ENCODE results near the gene DPEP2NB.
"Not testable (repeated sequence)": the region's sequence is repeated elsewhere in the genome, so short reads cannot be mapped to it uniquely, and the experiment has no call there.

Gene DPEP2NB

DNA sequence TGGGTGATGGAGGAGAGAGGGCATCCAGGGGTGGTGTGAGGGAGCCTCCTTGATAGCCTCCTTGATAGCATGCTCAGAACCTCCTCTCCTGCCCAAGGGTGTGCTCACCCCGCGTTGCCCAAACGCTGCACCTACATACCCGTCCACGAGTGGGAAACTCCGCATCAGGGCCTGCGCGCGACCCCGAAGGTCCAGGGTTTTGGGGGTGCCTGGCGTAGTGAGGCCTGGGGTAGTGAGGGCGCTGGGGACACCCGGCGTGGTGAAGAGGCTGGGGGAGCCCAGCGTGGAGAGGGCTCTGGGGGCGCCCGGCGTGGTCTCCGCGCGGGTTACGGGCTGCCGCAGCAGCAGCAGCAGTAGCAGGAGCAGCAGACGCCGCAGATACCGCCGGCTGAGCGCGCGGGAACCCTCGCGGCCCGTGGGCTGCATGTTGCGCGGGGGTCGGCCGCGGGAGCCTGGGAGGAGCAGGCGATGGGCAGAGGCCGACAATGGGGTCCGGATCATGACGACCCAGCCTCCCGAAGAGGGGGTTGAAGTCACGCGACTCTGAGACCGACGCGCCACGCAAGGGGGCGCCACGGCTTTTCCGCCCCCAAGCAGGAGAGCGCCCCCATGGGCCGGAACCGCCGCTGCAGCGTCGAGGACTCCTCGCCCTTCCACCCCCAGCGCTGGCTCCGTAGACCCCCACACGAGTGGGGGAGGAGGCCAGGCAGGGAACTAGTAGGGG lies 35.6 kb downstream of the DPEP2NB start, which contains the start of gene DPEP3:
Gene DPEP3 (minus strand): TSS at position 545 of the 724 bp plus-strand sequence. CDS start 119 bp downstream, at position 426.
- no peak for DNase-seq

DNA sequence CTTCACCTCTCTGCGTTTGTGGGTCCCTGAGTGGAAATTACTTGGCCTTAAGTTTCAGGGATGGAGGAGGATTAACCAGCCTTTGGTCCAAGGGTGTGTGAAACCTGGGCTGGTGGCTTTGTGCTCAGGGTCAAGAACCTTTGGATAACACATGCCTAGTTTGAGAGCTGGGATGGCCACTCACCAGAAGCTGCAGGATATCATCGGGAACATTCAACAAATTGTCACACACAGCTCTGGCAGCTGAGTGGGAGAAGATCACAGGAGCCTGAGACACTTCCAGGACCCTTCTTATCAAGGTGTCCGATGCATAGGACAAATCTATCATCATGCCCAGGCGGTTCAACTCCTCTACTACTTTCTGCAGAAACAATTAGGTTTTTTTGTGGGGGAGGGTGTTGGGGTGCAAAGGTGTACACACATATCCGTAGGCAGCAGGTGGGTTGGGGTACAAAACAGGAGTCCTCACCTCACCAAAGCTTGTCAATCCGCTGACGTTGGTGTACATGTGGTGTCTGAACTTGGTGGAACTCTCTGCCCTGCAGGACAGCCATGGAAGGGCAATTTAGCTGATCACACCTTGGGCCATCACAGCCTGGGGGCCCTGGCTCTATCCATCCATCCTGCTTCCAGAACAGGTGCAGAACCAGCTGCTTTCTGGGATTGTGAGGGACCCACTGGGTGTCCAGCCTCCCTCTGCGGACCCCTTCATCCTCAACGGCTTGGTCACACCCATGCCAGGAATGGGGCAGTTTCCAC lies 38.1 kb downstream of the DPEP2NB start:
- DNase-seq, result no peak

DNA sequence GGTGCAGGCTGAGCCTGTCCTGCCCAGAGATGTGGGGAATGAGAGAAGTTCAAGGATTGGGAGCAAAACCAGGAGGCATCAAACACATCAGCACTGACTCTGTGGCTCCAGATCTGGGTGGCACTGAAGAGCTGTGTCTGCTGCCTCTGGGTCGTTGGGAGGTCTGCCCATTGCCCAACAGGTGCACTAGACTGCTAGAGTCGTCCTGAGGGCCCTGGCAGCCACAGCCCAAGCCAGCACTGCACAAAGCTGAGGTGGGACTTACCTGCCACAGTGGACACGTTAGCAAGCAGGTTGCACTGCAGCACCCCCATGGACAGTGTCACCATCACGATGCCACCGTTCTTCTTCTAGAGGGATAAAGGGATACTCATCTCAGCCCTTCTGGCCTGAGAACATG lies 38.7 kb downstream of the DPEP2NB start:
- no peak for DNase-seq

DNA sequence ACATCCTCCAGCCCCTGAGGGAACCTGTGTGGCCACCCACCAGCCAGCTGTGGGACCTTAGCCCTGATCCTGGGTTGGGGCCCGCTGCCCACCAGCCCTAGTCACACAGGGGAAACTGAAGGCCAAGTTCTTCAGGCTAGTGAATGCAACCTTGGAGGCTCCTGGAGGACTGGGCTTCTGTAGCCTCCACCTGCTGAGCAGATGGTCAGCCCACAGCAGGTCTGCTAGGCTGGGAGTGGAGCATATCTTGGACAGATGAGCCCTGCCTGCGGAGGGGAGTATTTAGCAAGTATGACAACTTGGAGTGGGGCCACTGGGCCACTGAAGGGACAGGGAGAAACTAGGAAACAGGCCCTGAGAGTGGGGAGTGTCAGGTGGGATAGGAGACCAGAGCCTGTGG lies 39.5 kb downstream of the DPEP2NB start:
- no peak for DNase-seq

DNA sequence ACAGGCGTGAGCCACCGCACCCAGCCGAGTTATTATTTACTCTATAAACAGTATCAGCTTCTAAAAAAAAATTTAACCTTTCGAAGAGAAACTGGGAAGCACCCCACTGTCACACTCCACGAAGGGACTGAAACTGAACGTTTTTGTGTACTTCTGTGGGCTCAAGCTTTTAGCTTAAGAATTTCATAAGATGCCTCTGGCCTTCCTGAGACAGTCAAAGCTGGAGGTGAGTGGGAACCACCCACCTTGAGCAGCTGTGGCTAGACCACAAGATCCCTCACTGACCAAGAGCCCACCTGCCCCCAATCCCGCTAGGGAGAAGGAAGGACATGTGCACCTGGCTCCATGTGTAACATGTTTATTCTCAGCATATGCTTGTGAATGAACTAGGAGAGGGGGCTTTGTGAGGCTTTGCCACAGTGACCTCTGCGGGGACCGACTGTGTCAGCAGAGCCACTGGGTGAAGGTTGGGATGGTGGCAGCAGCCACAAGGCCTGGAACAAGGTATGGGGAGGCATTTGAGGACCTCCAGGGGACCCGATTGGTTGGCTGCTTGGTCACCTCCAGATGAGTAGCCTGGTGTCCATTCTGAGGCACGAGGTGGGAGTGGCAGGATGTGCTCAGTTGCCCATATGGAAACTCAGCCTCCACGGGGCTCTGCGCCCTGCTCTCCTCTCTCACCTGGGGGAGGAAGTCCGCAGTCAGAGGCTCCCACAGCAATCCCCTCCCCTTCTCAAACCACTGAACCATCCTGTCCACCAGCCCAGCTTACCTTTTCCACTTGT lies 40.2 kb downstream of the DPEP2NB start:
- DNase-seq, result no peak

DNA sequence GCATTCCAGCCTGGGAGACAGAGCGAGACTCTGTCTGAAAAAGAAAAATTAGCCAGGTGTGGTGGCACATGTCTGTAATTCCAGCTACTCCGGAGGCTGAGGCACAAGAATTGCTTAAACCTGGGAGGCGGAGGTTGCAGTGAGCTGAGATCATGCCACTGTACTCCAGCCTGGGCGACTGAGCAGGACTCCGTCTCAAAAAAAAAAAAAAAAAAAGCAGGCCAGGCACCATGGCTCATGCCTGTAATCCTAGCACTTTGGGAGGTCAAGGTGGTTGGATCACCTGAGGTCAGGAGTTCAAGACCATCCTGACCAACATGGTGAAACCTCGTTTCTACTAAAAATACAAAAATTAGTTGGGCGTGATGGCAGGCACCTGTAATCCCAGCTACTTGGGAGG lies 43.4 kb downstream of the DPEP2NB start:
- DNase-seq, result not testable (repeated sequence)

DNA sequence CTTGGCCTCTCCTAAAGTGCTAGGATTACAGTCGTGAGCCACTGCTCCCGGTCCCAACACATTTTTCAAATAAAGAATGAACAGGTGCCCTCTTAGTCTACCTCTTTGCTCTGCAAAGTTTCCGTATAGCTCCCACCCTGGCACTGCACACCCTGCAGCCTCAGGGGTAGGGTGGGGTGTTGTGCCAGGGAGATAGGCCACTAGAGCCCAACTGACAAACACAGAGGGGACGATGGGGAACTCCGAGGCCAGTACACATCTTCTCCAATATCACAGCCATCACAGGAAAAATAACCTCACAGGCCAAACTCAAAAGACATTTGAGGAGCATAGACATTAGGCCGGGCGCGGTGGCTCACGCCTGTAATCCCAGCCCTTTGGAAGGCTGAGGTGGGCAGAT lies 44.6 kb downstream of the DPEP2NB start:
- no peak for DNase-seq

DNA sequence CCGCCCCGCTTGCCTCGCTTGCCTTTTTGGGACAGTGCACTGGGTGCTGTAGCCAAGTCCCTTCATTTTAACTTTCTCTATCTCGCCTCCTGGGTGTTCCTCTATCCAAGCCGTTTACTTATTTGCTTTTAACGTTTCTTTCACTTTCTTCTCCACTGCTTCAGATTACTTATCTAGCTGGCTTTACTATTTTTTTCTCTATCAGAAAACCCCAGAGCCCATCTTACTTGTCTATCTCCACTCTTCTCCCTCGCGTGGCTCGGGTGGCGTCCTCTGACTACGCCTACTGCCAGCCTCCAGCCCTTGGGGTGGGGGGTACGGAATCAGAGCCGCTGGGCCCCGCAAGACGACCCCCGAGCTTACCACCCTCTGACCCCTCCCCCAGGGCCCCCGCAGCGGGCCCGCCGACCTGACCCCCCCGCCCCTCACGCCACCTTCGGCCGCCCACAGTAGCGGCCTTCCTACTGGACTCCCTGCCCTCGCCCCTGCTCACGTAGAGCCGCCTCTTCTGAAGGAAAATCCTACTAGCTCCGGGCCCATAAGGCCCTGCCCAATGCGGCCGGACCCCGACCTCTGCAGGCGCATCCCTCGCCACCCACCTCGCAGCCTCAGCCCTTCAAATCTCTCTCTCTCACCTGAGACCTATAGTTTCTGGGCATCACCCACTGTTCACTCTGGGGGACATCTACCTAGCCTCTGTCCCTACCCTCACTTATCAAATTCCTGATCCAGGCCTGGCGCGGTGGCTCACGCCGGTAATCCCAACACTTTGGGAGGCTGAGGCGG lies 46.3 kb downstream of the DPEP2NB start:
- DNase-seq, result no peak

DNA sequence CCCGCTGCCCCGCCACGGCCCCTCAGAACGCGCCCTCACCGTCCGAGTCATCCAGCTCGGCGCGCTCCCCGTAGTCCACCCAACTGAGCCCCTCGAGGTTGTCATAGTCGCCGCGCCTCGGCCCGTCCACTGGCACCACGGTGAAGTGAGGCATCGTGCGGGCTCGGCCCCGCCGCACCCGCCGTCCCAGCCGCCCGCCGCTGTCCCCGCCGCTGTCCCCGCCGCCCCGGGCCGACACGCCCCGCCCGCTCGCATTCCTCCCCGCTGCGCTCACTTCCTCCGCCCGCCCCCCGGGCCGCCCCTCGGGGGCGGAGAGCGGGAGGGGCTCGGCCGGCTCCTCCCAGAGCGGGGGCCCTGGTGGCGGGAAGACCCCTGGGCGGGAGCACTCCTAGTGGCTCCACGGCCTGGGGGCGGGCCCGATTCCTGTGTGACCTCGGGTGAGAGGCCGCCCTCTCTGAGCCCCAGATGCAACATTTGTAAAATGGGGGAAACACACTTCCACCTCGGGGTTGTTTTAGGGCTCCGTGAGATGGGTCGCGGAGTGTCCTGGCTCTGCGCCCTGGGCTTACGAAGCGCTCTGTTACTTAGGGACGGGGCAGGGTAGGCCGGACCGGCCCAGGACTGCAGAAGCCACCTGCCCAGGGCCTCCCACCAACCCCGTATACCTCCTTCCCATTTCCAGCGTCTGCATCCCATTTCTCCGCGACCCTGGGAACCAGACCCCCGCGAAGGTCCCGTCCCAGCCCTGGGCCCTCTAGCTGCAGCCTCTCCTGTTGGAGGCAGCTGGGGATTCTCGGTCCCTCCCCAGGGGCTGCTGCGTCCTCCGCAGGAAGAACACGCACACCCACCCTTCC lies 47.1 kb downstream of the DPEP2NB start, which contains the start of gene SLC12A4:
Gene SLC12A4 (minus strand): TSS at position 238 of the 854 bp plus-strand sequence. CDS start 84 bp downstream, at position 154.
- no peak for DNase-seq

DNA sequence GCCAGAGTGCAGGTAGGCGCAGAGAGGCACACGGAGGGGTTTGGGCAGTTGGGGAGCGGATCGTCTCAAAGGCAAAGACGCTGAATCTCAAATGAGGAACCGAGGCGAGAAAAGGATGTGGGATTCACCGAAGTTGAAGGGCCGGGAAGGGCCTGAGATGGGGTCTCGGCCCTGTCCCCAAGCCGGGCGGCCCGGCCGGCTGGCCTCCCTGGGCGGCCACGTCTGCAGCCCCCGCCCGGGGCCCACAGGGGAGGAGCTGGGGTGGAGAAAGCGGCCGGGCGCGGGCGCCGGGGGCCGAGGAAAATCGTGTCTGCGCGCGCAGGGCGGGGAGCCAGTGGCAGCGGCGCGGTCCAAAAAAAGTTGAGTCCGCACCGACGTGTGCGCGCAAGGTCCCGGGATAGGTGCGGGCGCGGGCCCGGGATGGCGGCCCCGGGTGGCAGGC lies 47.7 kb downstream of the DPEP2NB start:
- DNase-seq, result no peak

DNA sequence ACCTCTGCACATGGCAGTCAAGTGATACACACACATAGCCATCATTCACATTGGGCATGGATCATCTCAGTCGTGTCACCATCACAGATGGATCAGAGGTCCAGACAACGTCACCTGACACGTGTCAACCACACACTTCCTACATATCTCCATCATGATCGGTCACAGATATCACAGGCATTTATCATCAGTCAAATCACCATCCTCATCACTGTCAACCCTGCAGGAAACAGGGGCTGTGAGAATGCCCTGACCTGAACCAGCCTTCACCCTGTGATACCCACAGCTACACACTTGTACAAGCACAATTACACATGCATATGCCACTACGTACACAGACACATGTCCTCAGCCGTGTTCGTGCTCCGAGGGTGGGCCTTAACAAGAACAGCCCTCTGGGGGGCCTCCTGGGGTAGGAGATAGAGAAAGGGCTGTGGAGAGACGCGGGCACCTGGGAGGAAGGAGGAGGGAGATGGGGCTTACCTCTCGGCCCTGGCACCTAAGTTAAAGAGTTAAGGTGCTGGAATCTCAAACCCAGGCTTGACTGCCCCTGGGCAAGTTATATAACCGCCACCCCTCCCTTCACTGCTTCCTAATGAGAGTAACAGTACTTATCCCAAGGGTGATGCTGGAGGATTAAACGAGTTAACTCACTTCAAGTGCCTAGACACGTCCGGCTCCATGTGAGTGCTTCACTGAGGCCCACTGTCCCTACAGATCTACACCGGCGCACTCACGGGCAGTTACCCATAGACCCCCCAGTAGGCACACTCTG lies 48.3 kb downstream of the DPEP2NB start:
- no peak for DNase-seq

DNA sequence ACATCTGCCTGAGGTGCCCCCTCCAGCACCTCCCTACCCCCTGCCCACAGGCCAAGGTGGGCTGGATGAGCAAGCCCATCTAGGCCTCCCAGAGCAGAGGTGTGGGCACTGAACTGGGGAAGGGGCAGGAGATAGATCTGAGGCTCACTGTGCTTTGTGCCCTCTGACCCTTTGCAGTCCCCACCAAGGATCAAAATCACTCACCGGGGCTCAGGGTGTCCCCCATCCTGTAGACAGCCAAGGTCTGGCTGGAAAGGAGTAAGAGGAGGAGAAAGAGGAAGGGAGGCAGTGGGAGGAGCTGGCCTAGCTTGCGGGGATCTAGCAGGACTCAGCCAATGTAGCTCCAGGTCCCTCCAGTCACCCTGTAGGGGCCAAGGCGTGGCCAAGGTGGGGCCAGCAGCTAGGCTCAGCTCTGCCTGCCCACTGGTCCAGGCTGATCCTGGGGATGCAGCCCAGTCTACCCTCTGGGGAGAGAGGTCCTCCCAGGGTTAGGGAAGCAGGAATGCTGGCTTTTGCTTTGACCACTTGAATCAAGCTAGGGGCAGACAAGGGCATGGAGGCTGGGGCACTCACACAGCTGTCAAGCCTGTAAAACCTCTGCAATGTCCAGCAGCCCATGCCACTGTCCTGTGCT lies 49.0 kb downstream of the DPEP2NB start:
- no peak for DNase-seq

DNA sequence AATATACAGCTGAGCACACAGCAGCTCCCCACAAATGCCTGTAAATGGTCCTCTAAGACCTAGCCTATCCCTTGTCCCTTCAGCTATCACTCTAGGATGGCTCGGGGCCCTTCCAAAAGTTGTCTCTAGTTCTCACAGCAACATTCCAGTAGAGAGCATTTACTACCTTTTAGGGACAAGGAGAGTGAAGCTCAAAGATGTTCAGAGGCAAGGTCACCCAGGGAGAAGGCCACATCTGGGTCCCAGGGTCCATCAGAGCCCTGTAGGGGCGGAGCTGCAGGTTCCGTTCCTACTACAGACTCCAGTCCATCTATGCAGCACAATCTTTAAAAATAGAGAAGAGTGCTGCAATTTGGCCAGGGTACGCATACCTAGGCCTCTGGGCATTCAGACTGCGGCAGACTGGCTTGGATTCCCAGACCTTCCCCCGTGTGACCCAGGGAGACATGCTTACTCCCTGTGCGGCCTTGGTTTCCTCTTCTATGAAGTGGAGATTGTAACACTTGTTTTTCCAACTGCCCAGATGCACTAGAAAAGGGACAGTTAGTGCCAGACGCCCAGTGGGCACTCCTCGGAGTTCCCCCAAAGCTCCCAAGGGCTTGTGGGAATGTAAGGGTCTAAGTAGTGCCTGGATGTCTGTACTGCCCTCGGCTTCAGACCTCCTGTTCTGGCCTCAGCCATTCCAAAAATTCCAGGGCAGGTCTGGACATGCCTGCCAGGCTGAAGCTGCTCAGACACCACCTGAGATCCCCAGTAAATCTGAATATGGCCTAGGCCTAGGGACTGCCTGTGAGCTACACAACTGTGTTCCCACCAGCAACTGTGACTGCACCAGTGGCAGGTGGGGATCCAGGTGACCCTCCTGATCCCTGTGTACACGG lies 49.8 kb downstream of the DPEP2NB start:
- DNase-seq, result no peak

DNA sequence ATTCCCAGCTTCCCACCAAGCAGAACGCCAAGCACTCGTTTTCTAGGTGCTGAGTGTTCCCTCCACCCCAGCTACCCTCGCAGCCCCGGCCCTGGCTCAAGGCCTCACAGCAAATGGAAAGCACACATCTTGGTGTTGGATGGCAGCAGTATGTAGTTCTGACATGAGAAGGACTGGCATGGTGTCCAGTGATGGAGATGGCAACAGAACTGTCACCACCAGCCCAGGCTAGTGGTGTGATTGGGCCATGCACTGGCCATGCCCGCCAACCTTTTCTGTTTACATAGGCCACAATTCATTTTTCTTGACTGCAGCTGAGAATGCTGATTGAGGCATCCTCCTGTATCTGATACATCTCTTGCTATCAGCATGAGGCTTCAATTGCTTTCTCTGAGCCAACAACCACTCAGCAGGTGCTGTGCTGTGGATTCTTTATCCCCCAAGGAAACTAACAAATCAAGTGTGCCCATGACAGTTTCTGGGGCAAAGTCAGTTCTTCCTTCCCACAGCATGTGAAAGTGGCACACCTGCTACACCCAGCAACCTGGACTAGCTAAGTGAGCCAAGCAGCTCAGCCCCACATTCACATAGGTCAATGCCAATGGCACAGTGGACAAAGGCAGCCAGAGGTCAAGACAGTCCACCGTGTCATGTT lies 51.1 kb downstream of the DPEP2NB start:
- no peak for DNase-seq

DNA sequence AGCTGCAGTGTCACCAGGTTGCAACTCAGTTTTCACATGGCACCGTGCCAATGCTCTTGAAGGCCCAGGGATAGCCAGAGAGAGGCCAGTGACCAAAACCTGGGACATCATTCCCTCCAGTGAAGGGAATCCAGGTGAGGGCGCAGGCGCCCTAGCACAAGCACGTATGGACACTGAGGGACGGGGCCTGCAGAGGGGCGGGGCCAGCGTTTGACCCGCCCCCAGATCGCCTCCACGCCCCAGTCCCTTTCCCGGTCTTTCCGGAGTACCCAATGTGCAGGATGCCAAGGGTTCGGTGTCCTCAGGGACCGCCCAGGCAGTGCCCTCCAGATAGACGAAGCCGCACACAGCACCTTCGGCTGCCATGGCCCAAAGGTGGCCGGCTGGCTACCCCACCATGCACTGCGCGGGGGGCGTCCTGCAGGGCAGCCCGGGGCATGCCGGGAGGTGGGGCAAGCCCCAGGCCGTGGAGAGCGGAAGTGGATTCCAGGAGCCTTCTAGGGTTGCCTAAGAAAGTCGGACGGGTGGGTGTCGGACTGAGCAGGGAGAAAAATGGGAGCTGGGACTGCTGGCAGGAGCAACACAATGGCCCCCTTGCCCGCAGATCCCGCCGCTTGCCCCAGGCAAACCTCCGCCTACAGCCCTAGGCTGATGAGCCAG lies 51.9 kb downstream of the DPEP2NB start:
- no peak for DNase-seq

Data from NCI-H2107 (cell line).